ENCODE measurements around the gene CHAC1. TPM values are rescaled to one million over a fixed set of nuclear protein-coding genes. Genes with fewer than 3 reads are reported as not detected.

Gene CHAC1
- polyA plus RNA-seq, 1 experiment, result 155 TPM

DNA sequence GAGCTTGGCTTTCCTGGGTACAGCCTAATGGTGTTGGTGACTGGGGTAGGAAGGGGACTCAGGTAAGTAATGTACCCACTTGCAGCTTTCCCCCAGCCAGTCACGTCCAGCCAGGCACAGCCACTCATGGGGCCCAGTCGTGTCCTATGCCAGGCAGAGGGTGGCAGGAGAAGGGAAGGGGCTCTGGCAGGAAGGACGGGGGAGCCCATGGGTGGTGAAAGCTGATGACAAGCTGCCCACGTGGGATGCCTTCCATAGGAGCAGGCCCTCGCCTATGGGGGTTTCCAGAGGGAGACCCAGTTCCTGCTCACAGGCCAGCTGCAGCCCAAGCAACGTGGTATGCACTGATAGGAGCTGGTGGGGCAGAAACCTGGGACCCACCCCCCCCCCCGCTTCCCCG is 10.7 kb downstream of the CHAC1 start:
- Histone ChIP-seq H3K36me3 (ENCODE audit: control insufficient read depth, insufficient read depth, low read length) (no peaks in the 10 kb centered on the region), H3K4me3 (ENCODE audit: low read depth, low read length) (no peak overlapping the region), H3K27me3 (ENCODE audit: control insufficient read depth, insufficient read depth, low read length) (no peaks in the 10 kb centered on the region)
- ChIA-PET POLR2A (no interaction called here), CTCF (interaction anchor here (0.9 to 1.3 kb wide), 3 partner anchors 23 to 60 kb away, joined by 4 to 6 read pairs (median 4); no protein-coding TSS in a partner anchor)
- TF ChIP-seq, protein P1, sequence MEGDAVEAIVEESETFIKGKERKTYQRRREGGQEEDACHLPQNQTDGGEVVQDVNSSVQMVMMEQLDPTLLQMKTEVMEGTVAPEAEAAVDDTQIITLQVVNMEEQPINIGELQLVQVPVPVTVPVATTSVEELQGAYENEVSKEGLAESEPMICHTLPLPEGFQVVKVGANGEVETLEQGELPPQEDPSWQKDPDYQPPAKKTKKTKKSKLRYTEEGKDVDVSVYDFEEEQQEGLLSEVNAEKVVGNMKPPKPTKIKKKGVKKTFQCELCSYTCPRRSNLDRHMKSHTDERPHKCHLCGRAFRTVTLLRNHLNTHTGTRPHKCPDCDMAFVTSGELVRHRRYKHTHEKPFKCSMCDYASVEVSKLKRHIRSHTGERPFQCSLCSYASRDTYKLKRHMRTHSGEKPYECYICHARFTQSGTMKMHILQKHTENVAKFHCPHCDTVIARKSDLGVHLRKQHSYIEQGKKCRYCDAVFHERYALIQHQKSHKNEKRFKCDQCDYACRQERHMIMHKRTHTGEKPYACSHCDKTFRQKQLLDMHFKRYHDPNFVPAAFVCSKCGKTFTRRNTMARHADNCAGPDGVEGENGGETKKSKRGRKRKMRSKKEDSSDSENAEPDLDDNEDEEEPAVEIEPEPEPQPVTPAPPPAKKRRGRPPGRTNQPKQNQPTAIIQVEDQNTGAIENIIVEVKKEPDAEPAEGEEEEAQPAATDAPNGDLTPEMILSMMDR (IDR thresholded peaks at IDR 0.05; ENCODE audit: insufficient read depth, low read depth, low read length), result no peak
- DNase-seq (ENCODE audit: low read depth), result no peak

DNA sequence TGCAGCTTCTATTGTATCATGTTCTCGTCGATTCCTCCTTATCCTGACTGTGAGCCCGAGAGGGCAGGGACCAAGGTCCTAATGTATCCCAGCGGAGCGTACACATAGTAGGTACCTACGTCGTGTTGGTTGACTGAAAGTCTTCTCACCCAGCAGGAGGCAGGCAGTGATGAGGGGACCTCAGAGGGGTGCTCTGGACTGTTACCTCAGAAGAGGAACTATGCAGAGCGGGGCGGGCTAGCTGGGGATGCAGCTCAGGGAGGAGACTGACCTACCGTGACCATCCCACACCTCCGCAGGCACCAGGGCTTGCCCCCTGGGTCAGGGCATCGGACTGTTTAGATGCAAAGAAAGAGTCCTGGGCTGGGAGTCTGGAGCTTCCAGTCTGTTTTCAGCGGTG is 11.4 kb downstream of the CHAC1 start:
- H3K36me3 ChIP-seq (ENCODE audit: control insufficient read depth, insufficient read depth, low read length), result no peaks in the 10 kb centered on the region
- TF ChIP-seq, protein P1 (IDR thresholded peaks at IDR 0.05; ENCODE audit: insufficient read depth, low read depth, low read length), result no peak
- H3K27me3 ChIP-seq (ENCODE audit: control insufficient read depth, insufficient read depth, low read length), result no peaks in the 10 kb centered on the region
- ChIA-PET POLR2A (no interaction called here), CTCF (interaction anchor here (1.3 kb wide), 1 partner anchor 59 kb away, joined by 6 read pairs; no protein-coding TSS in a partner anchor)
- DNase-seq (ENCODE audit: low read depth), result no peak
- no peak overlapping the region for H3K4me3 ChIP-seq (ENCODE audit: low read depth, low read length)

DNA sequence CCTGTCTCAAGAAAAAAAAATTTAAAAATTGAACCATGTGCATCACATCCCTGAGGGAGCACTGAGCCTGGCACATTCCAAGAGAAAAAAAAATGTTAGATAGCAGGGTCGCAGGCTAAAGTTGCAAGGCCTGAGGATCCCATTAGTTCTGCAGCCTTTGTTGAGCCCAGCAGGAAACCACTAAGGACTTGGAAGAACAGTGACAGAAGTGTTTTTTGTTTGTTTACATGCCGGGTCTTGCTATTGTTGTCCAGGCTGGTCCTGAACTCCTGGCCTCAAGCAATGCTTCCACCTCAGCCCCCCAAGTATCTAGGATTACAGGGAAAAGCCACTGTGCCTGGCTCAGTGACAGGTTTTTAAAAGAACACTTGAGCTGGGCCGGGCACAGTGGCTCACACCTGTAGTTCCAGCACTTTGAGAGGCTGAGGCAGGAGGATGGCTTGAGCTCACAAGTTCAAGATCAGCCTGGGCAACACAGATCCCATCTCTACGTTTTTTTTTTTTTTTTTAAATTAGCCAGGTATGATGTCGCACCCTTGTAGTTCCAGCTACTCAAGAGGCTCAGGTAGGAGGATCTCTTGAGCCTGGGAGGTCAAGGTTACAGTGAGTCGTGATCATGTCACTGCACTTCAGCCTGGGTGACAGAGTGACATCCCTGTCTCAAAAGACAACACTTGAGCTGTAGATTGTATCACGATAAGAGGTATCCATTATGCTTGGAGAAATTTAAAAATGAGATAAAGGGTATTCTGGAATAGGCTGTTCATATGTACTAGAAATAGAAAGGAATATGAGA is 15.2 kb downstream of the CHAC1 start:
- CTCF ChIA-PET, result interaction anchor here (0.7 kb wide), 1 partner anchor 762 kb away, joined by 3 read pairs; no protein-coding TSS in a partner anchor
- TF ChIP-seq, protein P1 (IDR thresholded peaks at IDR 0.05; ENCODE audit: insufficient read depth, low read depth, low read length), result no peak
- DNase-seq (ENCODE audit: low read depth), result no peak
- POLR2A ChIA-PET, result interaction anchor here (0.6 kb wide), 1 partner anchor 16 kb away, joined by 7 read pairs; no protein-coding TSS in a partner anchor
- H3K27me3 ChIP-seq (ENCODE audit: control insufficient read depth, insufficient read depth, low read length), result no peaks in the 10 kb centered on the region
- H3K36me3 ChIP-seq (ENCODE audit: control insufficient read depth, insufficient read depth, low read length), result no peaks in the 10 kb centered on the region
- no peak overlapping the region for H3K4me3 ChIP-seq (ENCODE audit: low read depth, low read length)

DNA sequence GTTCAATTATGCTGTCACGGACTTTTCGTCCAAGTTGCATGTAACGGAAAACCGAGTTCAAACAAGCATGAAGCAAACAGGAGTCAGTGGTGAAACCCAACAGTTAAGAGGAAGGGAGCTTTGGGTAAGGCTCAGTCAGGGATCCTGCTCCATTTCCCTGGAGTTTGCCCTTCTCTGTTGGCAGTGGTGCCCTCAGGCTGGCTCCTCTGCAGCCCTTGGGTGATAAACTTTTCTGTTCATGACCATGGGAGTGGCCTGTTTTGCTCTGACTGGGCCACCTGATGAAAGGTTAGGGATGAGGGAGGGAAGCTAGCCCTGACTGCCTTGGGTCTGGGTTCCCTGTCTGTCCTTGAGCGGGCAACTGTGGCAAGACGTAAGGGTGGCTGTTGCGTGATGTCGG is 16.1 kb downstream of the CHAC1 start:
- DNase-seq (ENCODE audit: low read depth), result no peak
- ChIA-PET CTCF (interaction anchor here (0.7 kb wide), 1 partner anchor 54 kb away, joined by 3 read pairs; no protein-coding TSS in a partner anchor), POLR2A (no interaction called here)
- Histone ChIP-seq H3K4me3 (ENCODE audit: low read depth, low read length) (no peak overlapping the region), H3K27me3 (ENCODE audit: control insufficient read depth, insufficient read depth, low read length) (no peaks in the 10 kb centered on the region), H3K36me3 (ENCODE audit: control insufficient read depth, insufficient read depth, low read length) (no peaks in the 10 kb centered on the region)
- TF ChIP-seq, protein P1 (IDR thresholded peaks at IDR 0.05; ENCODE audit: insufficient read depth, low read depth, low read length), result no peak

- Histone ChIP-seq H3K36me3 (ENCODE audit: control insufficient read depth, insufficient read depth, low read length) (peaks cover 16% of the 10 kb centered on the region), H3K4me3 (ENCODE audit: low read depth, low read length) (no peak overlapping the region), H3K27me3 (ENCODE audit: control insufficient read depth, insufficient read depth, low read length) (no peaks in the 10 kb centered on the region)
- POLR2A ChIA-PET, result no interaction called here
- TF ChIP-seq, protein P1 (IDR thresholded peaks at IDR 0.05; ENCODE audit: insufficient read depth, low read depth, low read length), result no peak
- DNase-seq (ENCODE audit: low read depth), result no peak
- CTCF ChIA-PET, result interaction anchor here (0.7 to 2.2 kb wide), 5 partner anchors 13 to 39 kb away, joined by 3 to 12 read pairs (median 4); no protein-coding TSS in a partner anchor
Measured at GRCh38 chr15:40974879-40975278, 21.6 kb downstream of the CHAC1 start.
